Medulla oblongata (tissue), 1 donor: ENCODE results near the gene MCOLN3.
"Not testable (repeated sequence)": the region's sequence is repeated elsewhere in the genome, so short reads cannot be mapped to it uniquely, and the experiment has no call there.

Experiments used
- DNase-seq: peaks from one replicate; pipeline ENCODE4 v3.0.0-alpha.2; 2015; ENCODE audit errors: extremely low spot score

The MCOLN3 gene

GRCh38 chr1:85047472-85048295 lies 616 bp downstream of the MCOLN3 start:
- no peak for DNase-seq

GRCh38 chr1:85047144-85047471 lies 1.2 kb downstream of the MCOLN3 start:
- no peak for DNase-seq

GRCh38 chr1:85042413-85042812 lies 5.9 kb downstream of the MCOLN3 start:
- DNase-seq, result no peak

GRCh38 chr1:85041793-85042192 lies 6.5 kb downstream of the MCOLN3 start:
- DNase-seq, result no peak

GRCh38 chr1:85033221-85033620 lies 15.1 kb downstream of the MCOLN3 start:
- no peak for DNase-seq

GRCh38 chr1:85030536-85030935 lies 17.8 kb downstream of the MCOLN3 start:
- no peak for DNase-seq

- DNase-seq, result no peak
These were observed 20.1 kb downstream of the MCOLN3 start for GRCh38 chr1:85028151-85028550.

- DNase-seq, result peak; percentile 40
These were observed 20.9 kb downstream of the MCOLN3 start for GRCh38 chr1:85027242-85027983.

- no peak for DNase-seq
These were observed 22.4 kb downstream of the MCOLN3 start for GRCh38 chr1:85025940-85026339.

GRCh38 chr1:85024736-85025135 lies 23.6 kb downstream of the MCOLN3 start:
- no peak for DNase-seq

GRCh38 chr1:85022700-85023099 lies 25.6 kb downstream of the MCOLN3 start:
- no peak for DNase-seq

- DNase-seq, result no peak
These were observed 28.3 kb downstream of the MCOLN3 start for GRCh38 chr1:85019994-85020393.

GRCh38 chr1:85015826-85016225 lies 32.5 kb downstream of the MCOLN3 start:
- no peak for DNase-seq

GRCh38 chr1:85005641-85006040 lies 42.7 kb downstream of the MCOLN3 start:
- not testable (repeated sequence) for DNase-seq

- no peak for DNase-seq
These were observed 46.6 kb downstream of the MCOLN3 start for GRCh38 chr1:85001742-85002141.

- peak; percentile 6 for DNase-seq
These were observed 49.5 kb downstream of the MCOLN3 start for GRCh38 chr1:84998642-84999280.

GRCh38 chr1:84997667-84998600 lies 50.4 kb downstream of the MCOLN3 start:
- peak; percentile 14 for DNase-seq

GRCh38 chr1:84996846-84997666 lies 51.2 kb downstream of the MCOLN3 start, which contains the start of gene MCOLN2:
TSS of gene MCOLN2 (minus strand) at chr1:84997113. CDS start at chr1:84996872, 241 bp downstream.
- peak; percentile 38 for DNase-seq

GRCh38 chr1:84995484-84996334 lies 52.6 kb downstream of the MCOLN3 start:
- DNase-seq, result peak; percentile 30
